Activated CD4-positive, alpha-beta T cell treated with anti-CD3 and anti-CD28 coated beads, Interleukin-2, amount 10 ng/mL, durations not matched to agents 7 days and 5 days (primary cell): ENCODE measurements around the gene NAALADL1. TPM values are rescaled to one million over a fixed set of nuclear protein-coding genes. Genes with fewer than 3 reads are reported as not detected.
A peak's percentile ranks its signal among the peaks of the same experiment; 100 is the strongest.

Experiments used
- CTCF ChIA-PET: fragments of 350-600 bp; sonication (Branson Sonifier 250); formaldehyde crosslinking; loops from one replicate; lab custom pipeline; 2021; ENCODE audit warnings: antibody characterized with exemption; lab: Charles Lee
- POLR2A ChIA-PET: fragments of 350-600 bp; sonication (Branson Sonifier 250); formaldehyde crosslinking; loops from one replicate; lab custom pipeline; 2021; ENCODE audit warnings: antibody characterized with exemption; lab: Charles Lee
- DNase-seq: peaks from one replicate; pipeline ENCODE4 v3.0.0-alpha.2; 2020
- H3K27ac Mint-ChIP-seq: one replicate; pipeline ENCODE4 v1.8.0; 2021; ENCODE audit warnings: mild to moderate bottlenecking, moderate library complexity, mixed read lengths
- H3K27me3 Mint-ChIP-seq: one replicate; pipeline ENCODE4 v1.8.0; 2021; ENCODE audit warnings: mixed read lengths
- H3K36me3 Mint-ChIP-seq: one replicate; pipeline ENCODE4 v1.8.0; 2021; ENCODE audit warnings: low read depth, mixed read lengths
- H3K4me1 Mint-ChIP-seq: one replicate; pipeline ENCODE4 v1.8.0; 2021; ENCODE audit warnings: mixed read lengths
- H3K4me3 Mint-ChIP-seq: one replicate; pipeline ENCODE4 v1.8.0; 2021; ENCODE audit warnings: mild to moderate bottlenecking, moderate library complexity, mixed read lengths
- H3K9me3 Mint-ChIP-seq: one replicate; pipeline ENCODE4 v1.8.0; 2021; ENCODE audit warnings: mixed read lengths
- microRNA-seq: library from miRNA; unstranded; fragments of <30 nt; microRNA quantifications from one replicate; pipeline ENCODE4 v1.2.0, GENCODE V29; 2021; ENCODE audit warnings: borderline microRNAs expressed, borderline replicate concordance
- total RNA-seq, 2 experiments: library from RNA; stranded (reverse); gene quantifications; one replicate each; pipeline ENCODE4 v1.2.3, GENCODE V29; 2021

The NAALADL1 gene
- total RNA-seq, 2 experiments from 2014 or later: 6.3 to 7.3 TPM

DNA sequence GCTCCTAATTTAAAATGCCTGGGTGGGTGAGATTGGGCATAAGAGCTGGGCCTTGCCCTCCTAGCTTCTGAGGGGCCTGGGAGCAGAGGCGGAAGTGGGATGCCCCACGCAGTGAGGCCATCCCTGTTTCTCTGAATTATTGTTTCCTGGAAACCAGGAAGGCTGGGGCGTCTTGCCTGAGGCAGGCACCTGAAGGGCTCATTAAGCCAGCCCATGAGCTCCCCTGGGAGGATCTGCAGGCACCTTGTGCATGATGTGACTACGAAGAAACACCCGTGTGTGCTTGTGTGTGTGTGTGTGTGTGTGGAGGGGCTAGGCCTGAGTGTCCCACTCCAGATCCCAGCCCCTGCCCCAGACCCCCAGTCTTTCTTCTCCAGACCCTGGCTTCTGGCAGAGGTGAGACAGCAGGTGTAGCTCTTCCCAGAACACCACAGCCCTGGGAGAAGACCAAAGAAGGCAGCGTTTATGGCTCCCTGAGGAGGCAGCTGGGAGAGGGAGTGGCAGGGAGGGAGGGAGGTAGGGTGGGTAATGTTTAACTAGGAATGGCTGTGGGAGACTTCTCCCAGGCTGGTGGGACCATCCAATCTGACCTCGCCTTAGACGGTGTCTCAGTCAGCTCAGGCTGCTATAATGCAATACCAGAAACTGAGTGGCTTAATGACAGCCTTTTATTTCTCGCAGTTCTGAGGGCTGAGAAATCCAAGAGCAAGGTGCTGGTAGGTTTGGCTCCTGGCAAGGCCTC is 59.5 kb downstream of the NAALADL1 start:
- DNase-seq: no peak
- Mint-ChIP-seq H3K9me3 (no peaks in the 10 kb centered on the region), H3K4me3 (no peak overlapping the region), H3K27me3 (peaks cover 2% of the 10 kb centered on the region), H3K36me3 (no peaks in the 10 kb centered on the region), H3K27ac (no peak overlapping the region), H3K4me1 (peaks cover 24% of the 10 kb centered on the region)
- ChIA-PET CTCF (interaction anchor here (1.6 to 6.3 kb wide), 2 partner anchors 14 to 27 kb away, joined by 5 to 54 read pairs; partner anchors contain the start of genes ARL2 and MAJIN), POLR2A (no interaction called here)

- ChIA-PET POLR2A (no interaction called here), CTCF (interaction anchor here (1.6 to 6.3 kb wide), 4 partner anchors 9 to 26 kb away, joined by 5 to 54 read pairs (median 10); partner anchors contain the start of genes ARL2 and MAJIN)
- Mint-ChIP-seq H3K27me3 (peaks cover 3% of the 10 kb centered on the region), H3K4me3 (no peak overlapping the region), H3K36me3 (no peaks in the 10 kb centered on the region), H3K4me1 (peaks cover 24% of the 10 kb centered on the region), H3K27ac (no peak overlapping the region), H3K9me3 (no peaks in the 10 kb centered on the region)
- DNase-seq: no peak
Measured at GRCh38 chr11:64998141-64998540, 60.2 kb downstream of the NAALADL1 start.

- ChIA-PET POLR2A (no interaction called here), CTCF (interaction anchor here (0.8 to 1.9 kb wide), 8 partner anchors 10 to 229 kb away, joined by 3 to 16 read pairs (median 4); partner anchors contain the start of gene ARL2)
- DNase-seq: no peak
- H3K4me1 Mint-ChIP-seq: peaks cover 24% of the 10 kb centered on the region
- H3K27ac Mint-ChIP-seq: peak within 1 kb of the TSS; percentile 61
- H3K27me3 Mint-ChIP-seq: peaks cover 4% of the 10 kb centered on the region
- H3K36me3 Mint-ChIP-seq: no peaks in the 10 kb centered on the region
- H3K9me3 Mint-ChIP-seq: no peaks in the 10 kb centered on the region
- peak within 1 kb of the TSS; percentile 38 for H3K4me3 Mint-ChIP-seq
Measured at GRCh38 chr11:64996710-64997380, 61.5 kb downstream of the NAALADL1 start, which contains the start of gene BATF2. BATF2 (minus strand) TSS chr11:64996971; CDS start chr11:64996914, 57 bp downstream.

- Mint-ChIP-seq H3K27me3 (peaks cover 6% of the 10 kb centered on the region), H3K4me3 (peak overlapping the region; percentile 38)
- CTCF ChIA-PET: interaction anchor here (0.8 to 1.9 kb wide), 9 partner anchors 9 to 229 kb away, joined by 3 to 16 read pairs (median 3); partner anchors contain the start of gene ARL2
Measured at GRCh38 chr11:64996327-64996709, 62.0 kb downstream of the NAALADL1 start.

More at GRCh38 chr11:64996327-64996709, 62.0 kb downstream of the NAALADL1 start:
- no peaks in the 10 kb centered on the region for H3K9me3 Mint-ChIP-seq
- DNase-seq: no peak
- no peaks in the 10 kb centered on the region for H3K36me3 Mint-ChIP-seq
- H3K27ac Mint-ChIP-seq: peak overlapping the region; percentile 61
- POLR2A ChIA-PET: no interaction called here
- H3K4me1 Mint-ChIP-seq: peaks cover 24% of the 10 kb centered on the region

Small RNAs within 50 kb of the gene (microRNA-seq; reads per million reads assigned to microRNA genes)
- 1.3 reads per million for gene MIR6879

Other genes starting within 250 kb of the NAALADL1 start
- gene MEN1, start 248.0 kb downstream of the NAALADL1 start, total RNA-seq: 10 to 100 TPM; 35.1 to 38.7 TPM
- 1 to 10 TPM in 1 of 2 experiments, under 1 TPM in 1; 0.42 to 1.3 TPM for gene CDC42BPG, start 213.9 kb downstream of the NAALADL1 start, total RNA-seq
- gene EHD1, start 179.9 kb downstream of the NAALADL1 start, total RNA-seq: 100 to 1,000 TPM; 131 to 149 TPM
- gene ATG2A, start 141.3 kb downstream of the NAALADL1 start, total RNA-seq: 10 to 100 TPM; 23.0 to 25.7 TPM
- gene PPP2R5B, start 133.9 kb downstream of the NAALADL1 start, total RNA-seq: 10 to 100 TPM; 12.0 to 13.7 TPM
- not detected for gene GPHA2, start 122.7 kb downstream of the NAALADL1 start, total RNA-seq
- gene MAJIN, start 86.4 kb downstream of the NAALADL1 start, total RNA-seq: under 1 TPM; 0.20 to 0.54 TPM
- gene BATF2, start 61.6 kb downstream of the NAALADL1 start, total RNA-seq: under 1 TPM in 1 of 2 experiments, not detected in 1; 0.10 TPM
- gene ARL2, start 44.4 kb downstream of the NAALADL1 start, total RNA-seq: 10 to 100 TPM; 62.4 to 65.3 TPM
- gene SNX15, start 31.1 kb downstream of the NAALADL1 start, total RNA-seq: 10 to 100 TPM; 28.3 to 34.8 TPM
- 10 to 100 TPM; 35.9 to 40.5 TPM for gene SAC3D1, start 17.3 kb downstream of the NAALADL1 start, total RNA-seq
- gene CDCA5, start 25.5 kb upstream of the NAALADL1 start, total RNA-seq: 100 to 1,000 TPM; 105 to 109 TPM
- gene ZFPL1, start 25.7 kb upstream of the NAALADL1 start, total RNA-seq: 10 to 100 TPM; 27.2 to 29.8 TPM
- gene VPS51, start 37.7 kb upstream of the NAALADL1 start, total RNA-seq: 100 to 1,000 TPM; 146 to 148 TPM
- gene TM7SF2, start 53.3 kb upstream of the NAALADL1 start, total RNA-seq: 10 to 100 TPM; 26.1 to 27.7 TPM
- 1 to 10 TPM; 8.6 to 9.9 TPM for gene ZNHIT2, start 59.1 kb upstream of the NAALADL1 start, total RNA-seq
- 1,000 to 10,000 TPM; 1,051 to 1,116 TPM for gene FAU, start 63.6 kb upstream of the NAALADL1 start, total RNA-seq
- 10 to 100 TPM; 49.5 to 55.4 TPM for gene MRPL49, start 63.8 kb upstream of the NAALADL1 start, total RNA-seq
- 10 to 100 TPM; 40.5 to 42.2 TPM for gene SYVN1, start 76.0 kb upstream of the NAALADL1 start, total RNA-seq
- not detected for gene SPDYC, start 111.7 kb upstream of the NAALADL1 start, total RNA-seq
- 100 to 1,000 TPM; 192 to 207 TPM for gene CAPN1, start 123.4 kb upstream of the NAALADL1 start, total RNA-seq
- 10 to 100 TPM; 47.7 to 55.2 TPM for gene POLA2, start 203.4 kb upstream of the NAALADL1 start, total RNA-seq